Neural progenitor cell (in vitro differentiated cells): ENCODE data around the gene TMEM176A. TPM values are rescaled to one million over a fixed set of nuclear protein-coding genes. Genes with fewer than 3 reads are reported as not detected.

ENCODE experiments used
- DNase-seq: peaks from one replicate; pipeline ENCODE4 v3.0.0-alpha.2; 2016; ENCODE audit warnings: low spot score
- H2AFZ ChIP-seq: fragments of 200-600 bp; sonication (generic); replicated peaks from 2 replicates; pipeline ENCODE4 v1.6.1; 2016; ENCODE audit warnings: antibody characterized with exemption
- H3F3A ChIP-seq: fragments of 200-600 bp; sonication (generic); 2 replicates; pipeline ENCODE4 v1.6.1; 2016; ENCODE audit warnings: antibody characterized with exemption, low read depth
- H3K27ac ChIP-seq: fragments of 200-600 bp; sonication (generic); 2 replicates; pipeline ENCODE4 v1.5.1; 2016; ENCODE audit warnings: mild to moderate bottlenecking
- H3K27me3 ChIP-seq: fragments of 200-600 bp; sonication (generic); 2 replicates; pipeline ENCODE4 v1.6.1; 2016; ENCODE audit warnings: mild to moderate bottlenecking, moderate library complexity
- H3K36me3 ChIP-seq: fragments of 200-600 bp; sonication (generic); 2 replicates; pipeline ENCODE4 v1.5.1; 2016
- H3K4me1 ChIP-seq: fragments of 200-600 bp; sonication (generic); 2 replicates; pipeline ENCODE4 v1.6.1; 2016; ENCODE audit warnings: mixed run types
- H3K4me2 ChIP-seq: fragments of 200-600 bp; sonication (generic); 2 replicates; pipeline ENCODE4 v1.6.1; 2016
- H3K4me3 ChIP-seq: fragments of 200-600 bp; sonication (generic); 2 replicates; pipeline ENCODE4 v1.5.1; 2016
- H3K79me2 ChIP-seq: fragments of 200-600 bp; sonication (generic); 2 replicates; pipeline ENCODE4 v1.6.1; 2016; ENCODE audit warnings: low read depth
- H3K9ac ChIP-seq: fragments of 200-600 bp; sonication (generic); 2 replicates; pipeline ENCODE4 v1.6.1; 2016
- H3K9me3 ChIP-seq: fragments of 200-600 bp; sonication (generic); 2 replicates; pipeline ENCODE4 v1.5.1; 2016; ENCODE audit warnings: low read depth
- H4K20me1 ChIP-seq: fragments of 200-600 bp; sonication (generic); 2 replicates; pipeline ENCODE4 v1.6.1; 2016; ENCODE audit warnings: low read depth
- H3K27ac Mint-ChIP-seq: 3 replicates; pipeline ENCODE4 v1.8.0; 2021; ENCODE audit warnings: mixed read lengths
- H3K27me3 Mint-ChIP-seq: 2 replicates; pipeline ENCODE4 v1.8.0; 2022; ENCODE audit warnings: low read depth, mild to moderate bottlenecking, inconsistent platforms, moderate library complexity, mixed read lengths; ENCODE audit not compliant: insufficient read depth
- H3K36me3 Mint-ChIP-seq: 3 replicates; pipeline ENCODE4 v1.8.0; 2021; ENCODE audit warnings: mixed read lengths
- H3K4me1 Mint-ChIP-seq: 3 replicates; pipeline ENCODE4 v1.8.0; 2021; ENCODE audit warnings: mixed read lengths
- H3K4me3 Mint-ChIP-seq: 3 replicates; pipeline ENCODE4 v1.8.0; 2021; ENCODE audit warnings: mild to moderate bottlenecking, moderate library complexity, mixed read lengths
- H3K9me3 Mint-ChIP-seq: 3 replicates; pipeline ENCODE4 v1.8.0; 2020; ENCODE audit warnings: mixed read lengths
- CTCF ChIP-seq: fragments of 200-600 bp; sonication (generic); IDR thresholded peaks from 2 replicates; pipeline ENCODE4 v1.5.1; 2017; ENCODE audit warnings: antibody characterized with exemption, mild to moderate bottlenecking
- EZH2 ChIP-seq: fragments of 200-600 bp; sonication (generic); IDR thresholded peaks from 2 replicates; pipeline ENCODE4 v1.6.1; 2017; ENCODE audit warnings: antibody characterized with exemption, mild to moderate bottlenecking, moderate library complexity
- EZH2phosphoT487 ChIP-seq: fragments of 200-600 bp; sonication (generic); IDR thresholded peaks from 2 replicates; pipeline ENCODE4 v1.6.1; 2017; ENCODE audit warnings: antibody characterized with exemption
- total RNA-seq: library from RNA; depleted of rRNA; stranded (reverse); fragments of >200 nt; gene quantifications from 2 replicates; pipeline ENCODE4 v1.2.3, GENCODE V29; 2015; ENCODE audit warnings: low replicate concordance

The TMEM176A gene
- total RNA-seq, 1 donor from 2014 or later: not detected

- TF ChIP-seq CTCF (no peak), EZH2 (no peak), EZH2phosphoT487 (no peak)
- Mint-ChIP-seq H3K36me3 (no peaks in the 10 kb centered on the region), H3K4me3 (no peak overlapping the region), H3K9me3 (no peaks in the 10 kb centered on the region), H3K27me3 (peaks cover 8% of the 10 kb centered on the region), H3K4me1 (no peaks in the 10 kb centered on the region), H3K27ac (no peak overlapping the region)
- Histone ChIP-seq H3K27me3 (no peaks in the 10 kb centered on the region), H3K9ac (no peak overlapping the region), H4K20me1 (no peaks in the 10 kb centered on the region), H3K4me2 (no peak overlapping the region), H2AFZ (no peak overlapping the region), H3K4me1 (peaks cover 8% of the 10 kb centered on the region), H3F3A (no peaks in the 10 kb centered on the region), H3K9me3 (no peaks in the 10 kb centered on the region), H3K4me3 (no peak overlapping the region), H3K36me3 (no peaks in the 10 kb centered on the region), H3K79me2 (no peaks in the 10 kb centered on the region), H3K27ac (no peak overlapping the region)
- DNase-seq: no peak
Measured at GRCh38 chr7:150788474-150789269, 11.9 kb upstream of the TMEM176A start.

GRCh38 chr7:150790416-150791075, 10.0 kb upstream of the TMEM176A start:
- no peak overlapping the region for H2AFZ ChIP-seq
- no peak overlapping the region for H3K4me2 ChIP-seq
- Mint-ChIP-seq H3K27ac (no peak overlapping the region), H3K4me3 (no peak overlapping the region), H3K27me3 (peaks cover 8% of the 10 kb centered on the region), H3K36me3 (no peaks in the 10 kb centered on the region), H3K4me1 (no peaks in the 10 kb centered on the region), H3K9me3 (no peaks in the 10 kb centered on the region)
- no peak overlapping the region for H3K27ac ChIP-seq
- H3K36me3 ChIP-seq: no peaks in the 10 kb centered on the region
- TF ChIP-seq EZH2phosphoT487: no peak
- TF ChIP-seq CTCF: no peak
- no peak for TF ChIP-seq EZH2
- no peaks in the 10 kb centered on the region for H3K79me2 ChIP-seq
- H3K9me3 ChIP-seq: no peaks in the 10 kb centered on the region
- H3K4me1 ChIP-seq: no peaks in the 10 kb centered on the region
- no peak overlapping the region for H3K9ac ChIP-seq
- no peaks in the 10 kb centered on the region for H3F3A ChIP-seq
- no peak overlapping the region for H3K4me3 ChIP-seq
- no peaks in the 10 kb centered on the region for H3K27me3 ChIP-seq
- no peak for DNase-seq
- no peaks in the 10 kb centered on the region for H4K20me1 ChIP-seq

GRCh38 chr7:150791304-150791703, 9.3 kb upstream of the TMEM176A start:
- no peak overlapping the region for H3K27ac ChIP-seq
- peaks cover 7% of the 10 kb centered on the region for H3K27me3 ChIP-seq
- Mint-ChIP-seq H3K4me1 (no peaks in the 10 kb centered on the region), H3K9me3 (peaks cover 3% of the 10 kb centered on the region), H3K27me3 (peaks cover 13% of the 10 kb centered on the region), H3K4me3 (no peak overlapping the region), H3K36me3 (no peaks in the 10 kb centered on the region), H3K27ac (no peak overlapping the region)
- TF ChIP-seq EZH2: no peak
- TF ChIP-seq EZH2phosphoT487: no peak
- no peak for TF ChIP-seq CTCF
- no peak overlapping the region for H3K4me2 ChIP-seq
- no peaks in the 10 kb centered on the region for H4K20me1 ChIP-seq
- no peaks in the 10 kb centered on the region for H3K4me1 ChIP-seq
- H3F3A ChIP-seq: no peaks in the 10 kb centered on the region
- H3K9me3 ChIP-seq: no peaks in the 10 kb centered on the region
- no peak overlapping the region for H3K4me3 ChIP-seq
- no peaks in the 10 kb centered on the region for H3K79me2 ChIP-seq
- no peak overlapping the region for H3K9ac ChIP-seq
- no peaks in the 10 kb centered on the region for H3K36me3 ChIP-seq
- no peak for DNase-seq
- no peak overlapping the region for H2AFZ ChIP-seq
